SK-N-MC (cell line): ENCODE measurements around the gene SRGAP3.

Experiments
- DNase-seq: peaks from one replicate; pipeline ENCODE4 v3.0.0-alpha.2; 2011; ENCODE audit warnings: low read depth, low spot score
- H3K27ac ChIP-seq: fragments of 200-600 bp; sonication (generic); 2 replicates; pipeline ENCODE4 v1.5.1; 2016; ENCODE audit warnings: mixed run types
- H3K36me3 ChIP-seq: fragments of 200-600 bp; sonication (generic); 2 replicates; pipeline ENCODE4 v1.6.1; 2017; ENCODE audit warnings: antibody characterized with exemption, low read length, mixed read lengths; ENCODE audit not compliant: insufficient read depth
- H3K4me3 ChIP-seq: fragments of 200-600 bp; sonication (generic); 2 replicates; pipeline ENCODE4 v1.5.1; 2016
- H3K9ac ChIP-seq: fragments of 200-600 bp; sonication (generic); 2 replicates; pipeline ENCODE4 v1.8.0; 2017; ENCODE audit warnings: mixed run types, mixed read lengths; ENCODE audit not compliant: insufficient read length
- H3K9me3 ChIP-seq: fragments of 200-600 bp; sonication (generic); 2 replicates; pipeline ENCODE4 v1.6.1; 2017; ENCODE audit warnings: low read depth, mild to moderate bottlenecking, antibody characterized with exemption, low read length, moderate library complexity, mixed read lengths
- EZH2 ChIP-seq: fragments of 200-600 bp; sonication (generic); IDR thresholded peaks from one replicate; pipeline ENCODE4 v1.6.1; 2017; ENCODE audit warnings: antibody characterized with exemption
- FOXP2 ChIP-seq: optimal IDR thresholded peaks from 2 replicates; pipeline ENCODE3; 2011; ENCODE audit warnings: mild to moderate bottlenecking, moderate library complexity; ENCODE audit not compliant: insufficient read depth; ENCODE audit errors: extremely low read length, control extremely low read depth
- POLR2AphosphoS5 ChIP-seq: IDR thresholded peaks from 2 replicates; pipeline ENCODE4 v1.6.1; 2012; ENCODE audit warnings: mild to moderate bottlenecking, low read depth, low read length, borderline replicate concordance

SRGAP3 gene

GRCh38 chr3:9214185-9214584 lies 35.3 kb downstream of the SRGAP3 start:
- no peak overlapping the region for H3K4me3 ChIP-seq
- H3K36me3 ChIP-seq: no peaks in the 10 kb centered on the region
- H3K27ac ChIP-seq: no peak overlapping the region
- no peak for TF ChIP-seq FOXP2
- TF ChIP-seq EZH2: no peak
- no peak for TF ChIP-seq POLR2AphosphoS5
- H3K9ac ChIP-seq: no peak overlapping the region
- no peaks in the 10 kb centered on the region for H3K9me3 ChIP-seq
- DNase-seq: no peak

GRCh38 chr3:9213019-9213634 lies 36.3 kb downstream of the SRGAP3 start:
- no peak overlapping the region for H3K27ac ChIP-seq
- no peak for DNase-seq
- no peak overlapping the region for H3K4me3 ChIP-seq
- TF ChIP-seq FOXP2 (no peak), POLR2AphosphoS5 (no peak), EZH2 (no peak)
- no peaks in the 10 kb centered on the region for H3K36me3 ChIP-seq
- no peak overlapping the region for H3K9ac ChIP-seq
- no peaks in the 10 kb centered on the region for H3K9me3 ChIP-seq

- DNase-seq: no peak
- Histone ChIP-seq H3K27ac (no peak overlapping the region), H3K9me3 (no peaks in the 10 kb centered on the region), H3K9ac (no peak overlapping the region), H3K36me3 (no peaks in the 10 kb centered on the region), H3K4me3 (no peak overlapping the region)
- TF ChIP-seq FOXP2 (no peak), EZH2 (no peak), POLR2AphosphoS5 (no peak)
Measured at GRCh38 chr3:9211155-9211950, 38.1 kb downstream of the SRGAP3 start.

GRCh38 chr3:9209777-9210176 lies 39.7 kb downstream of the SRGAP3 start:
- DNase-seq: no peak
- H3K9me3 ChIP-seq: no peaks in the 10 kb centered on the region
- no peak overlapping the region for H3K9ac ChIP-seq
- no peaks in the 10 kb centered on the region for H3K36me3 ChIP-seq
- TF ChIP-seq POLR2AphosphoS5 (no peak), FOXP2 (no peak), EZH2 (no peak)
- H3K4me3 ChIP-seq: no peak overlapping the region
- H3K27ac ChIP-seq: no peak overlapping the region

GRCh38 chr3:9208605-9209152 lies 40.8 kb downstream of the SRGAP3 start:
- no peaks in the 10 kb centered on the region for H3K9me3 ChIP-seq
- no peak for DNase-seq
- TF ChIP-seq FOXP2: no peak
- no peak for TF ChIP-seq POLR2AphosphoS5
- TF ChIP-seq EZH2: no peak
- H3K9ac ChIP-seq: no peak overlapping the region
- H3K27ac ChIP-seq: no peak overlapping the region
- H3K4me3 ChIP-seq: no peak overlapping the region
- H3K36me3 ChIP-seq: no peaks in the 10 kb centered on the region

- no peak for DNase-seq
- no peak overlapping the region for H3K4me3 ChIP-seq
- TF ChIP-seq FOXP2 (no peak), EZH2 (no peak), POLR2AphosphoS5 (no peak)
- no peak overlapping the region for H3K9ac ChIP-seq
- no peaks in the 10 kb centered on the region for H3K9me3 ChIP-seq
- no peak overlapping the region for H3K27ac ChIP-seq
- H3K36me3 ChIP-seq: no peaks in the 10 kb centered on the region
Measured at GRCh38 chr3:9207116-9207763, 42.2 kb downstream of the SRGAP3 start.

GRCh38 chr3:9206287-9206686 lies 43.2 kb downstream of the SRGAP3 start:
- Histone ChIP-seq H3K4me3 (no peak overlapping the region), H3K27ac (no peak overlapping the region), H3K9me3 (no peaks in the 10 kb centered on the region), H3K36me3 (no peaks in the 10 kb centered on the region), H3K9ac (no peak overlapping the region)
- DNase-seq: no peak
- TF ChIP-seq FOXP2 (no peak), EZH2 (no peak), POLR2AphosphoS5 (no peak)

GRCh38 chr3:9205345-9206143 lies 43.9 kb downstream of the SRGAP3 start:
- H3K9ac ChIP-seq: no peak overlapping the region
- DNase-seq: no peak
- TF ChIP-seq FOXP2 (no peak), EZH2 (no peak), POLR2AphosphoS5 (no peak)
- H3K36me3 ChIP-seq: no peaks in the 10 kb centered on the region
- H3K4me3 ChIP-seq: no peak overlapping the region
- no peaks in the 10 kb centered on the region for H3K9me3 ChIP-seq
- H3K27ac ChIP-seq: no peak overlapping the region
